ENCODE measurements around the gene IKBKG.

- TF ChIP-seq REST (IDR thresholded peaks at IDR 0.05; ENCODE audit: low read depth) (no peak), YY1 (IDR thresholded peaks at IDR 0.05; ENCODE audit: low read depth) (no peak), TAF1 (IDR thresholded peaks at IDR 0.05; ENCODE audit: low read depth) (no peak), MAX (IDR thresholded peaks at IDR 0.05) (no peak), NFIC (IDR thresholded peaks at IDR 0.05) (no peak), CREB1 (IDR thresholded peaks at IDR 0.05; ENCODE audit: low read depth) (no peak), TEAD4 (IDR thresholded peaks at IDR 0.05) (no peak), RAD21 (IDR thresholded peaks at IDR 0.05; ENCODE audit: low read depth) (no peak), EGR1 (IDR thresholded peaks at IDR 0.05) (no peak), EP300 (IDR thresholded peaks at IDR 0.05; ENCODE audit: borderline replicate concordance) (no peak), ZBTB7A (IDR thresholded peaks at IDR 0.05; ENCODE audit: low read depth) (no peak)
These were observed 44.4 kb upstream of the IKBKG start for GRCh38 chrX:154502989-154503388.

Data from Ishikawa (cell line).